ENCODE results near the gene SIRT7.

DNA sequence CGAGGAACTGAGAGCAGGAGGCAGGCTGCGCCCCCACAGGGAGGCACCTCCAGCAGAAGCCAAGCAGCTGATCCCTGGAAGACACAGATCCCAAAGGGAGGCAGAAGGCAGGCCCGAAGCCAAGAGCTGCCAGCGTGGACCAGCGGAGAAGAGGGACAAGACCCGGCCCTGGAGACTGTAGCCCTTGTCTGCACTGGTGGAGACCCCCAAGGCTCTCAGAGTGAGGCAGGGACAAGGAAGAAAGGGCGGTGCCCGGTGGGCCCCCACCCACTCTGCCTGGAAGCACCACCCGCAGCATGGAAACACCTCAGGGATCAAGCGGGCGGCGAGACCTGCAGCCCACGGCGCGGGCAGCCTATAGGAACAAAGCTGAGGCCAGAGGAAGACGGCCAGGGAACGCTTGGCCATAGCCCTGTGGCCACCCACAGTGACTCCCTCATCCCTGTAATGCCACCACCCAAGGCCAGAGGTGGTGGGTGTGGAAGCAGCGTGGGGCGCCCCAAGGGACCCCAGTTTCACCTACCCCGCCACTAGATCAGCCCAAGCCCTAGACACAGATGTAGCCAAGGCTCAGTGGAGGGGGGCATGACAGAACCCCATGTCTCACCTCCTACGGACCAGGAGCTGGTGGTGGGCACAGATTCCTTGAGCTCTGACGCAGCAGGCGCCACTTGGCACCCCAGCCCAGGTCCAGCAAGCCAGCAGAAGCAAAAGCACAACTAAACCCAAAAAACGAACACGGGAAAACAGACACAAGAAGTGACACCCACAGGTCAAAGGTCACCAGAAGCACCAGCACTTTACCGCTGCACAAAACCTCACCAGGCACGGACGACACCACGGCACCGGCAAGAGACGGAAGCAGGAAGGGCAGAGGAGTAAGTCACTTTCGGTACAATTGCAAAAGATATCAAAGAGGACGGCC lies 2.9 kb upstream of the SIRT7 start:
- TF ChIP-seq CTCF (IDR thresholded peaks at IDR 0.05) (no peak), ZNF396 (CRISPR knock-in tag; IDR thresholded peaks at IDR 0.05; ENCODE audit: borderline replicate concordance) (no peak), FOXJ3 (CRISPR knock-in tag; IDR thresholded peaks at IDR 0.05; ENCODE audit: borderline replicate concordance) (no peak), AFF4 (CRISPR knock-in tag; IDR thresholded peaks at IDR 0.05; ENCODE audit: borderline replicate concordance) (no peak), TEAD4 (CRISPR knock-in tag; IDR thresholded peaks at IDR 0.05) (no peak), MXD4 (CRISPR knock-in tag; IDR thresholded peaks at IDR 0.05; ENCODE audit: borderline replicate concordance) (no peak), ZNF121 (CRISPR knock-in tag; IDR thresholded peaks at IDR 0.05) (no peak), MAX (CRISPR knock-in tag; IDR thresholded peaks at IDR 0.05) (no peak), ZNF416 (CRISPR knock-in tag; IDR thresholded peaks at IDR 0.05) (no peak), CREM (CRISPR knock-in tag; IDR thresholded peaks at IDR 0.05) (no peak), ZBTB43 (CRISPR knock-in tag; IDR thresholded peaks at IDR 0.05) (no peak)
- TF ChIP-seq, protein P1, sequence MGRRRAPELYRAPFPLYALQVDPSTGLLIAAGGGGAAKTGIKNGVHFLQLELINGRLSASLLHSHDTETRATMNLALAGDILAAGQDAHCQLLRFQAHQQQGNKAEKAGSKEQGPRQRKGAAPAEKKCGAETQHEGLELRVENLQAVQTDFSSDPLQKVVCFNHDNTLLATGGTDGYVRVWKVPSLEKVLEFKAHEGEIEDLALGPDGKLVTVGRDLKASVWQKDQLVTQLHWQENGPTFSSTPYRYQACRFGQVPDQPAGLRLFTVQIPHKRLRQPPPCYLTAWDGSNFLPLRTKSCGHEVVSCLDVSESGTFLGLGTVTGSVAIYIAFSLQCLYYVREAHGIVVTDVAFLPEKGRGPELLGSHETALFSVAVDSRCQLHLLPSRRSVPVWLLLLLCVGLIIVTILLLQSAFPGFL (CRISPR knock-in tag; IDR thresholded peaks at IDR 0.05; ENCODE audit: borderline replicate concordance), result no peak
- TF ChIP-seq, protein P2, sequence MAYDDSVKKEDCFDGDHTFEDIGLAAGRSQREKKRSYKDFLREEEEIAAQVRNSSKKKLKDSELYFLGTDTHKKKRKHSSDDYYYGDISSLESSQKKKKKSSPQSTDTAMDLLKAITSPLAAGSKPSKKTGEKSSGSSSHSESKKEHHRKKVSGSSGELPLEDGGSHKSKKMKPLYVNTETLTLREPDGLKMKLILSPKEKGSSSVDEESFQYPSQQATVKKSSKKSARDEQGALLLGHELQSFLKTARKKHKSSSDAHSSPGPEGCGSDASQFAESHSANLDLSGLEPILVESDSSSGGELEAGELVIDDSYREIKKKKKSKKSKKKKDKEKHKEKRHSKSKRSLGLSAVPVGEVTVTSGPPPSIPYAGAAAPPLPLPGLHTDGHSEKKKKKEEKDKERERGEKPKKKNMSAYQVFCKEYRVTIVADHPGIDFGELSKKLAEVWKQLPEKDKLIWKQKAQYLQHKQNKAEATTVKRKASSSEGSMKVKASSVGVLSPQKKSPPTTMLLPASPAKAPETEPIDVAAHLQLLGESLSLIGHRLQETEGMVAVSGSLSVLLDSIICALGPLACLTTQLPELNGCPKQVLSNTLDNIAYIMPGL (CRISPR knock-in tag; IDR thresholded peaks at IDR 0.05), result no peak
